H1 (cell line): Measurements from ENCODE around the gene HOXA11. TPM values are rescaled to one million over a fixed set of nuclear protein-coding genes. Genes with fewer than 3 reads are reported as not detected.

Experiments used
- BACH1 ChIP-seq: IDR thresholded peaks from 2 replicates; pipeline ENCODE4 v1.6.1; 2012; ENCODE audit warnings: low read length, improper control_type of control experiment
- EZH2 ChIP-seq: fragments of 200-600 bp; sonication (generic); IDR thresholded peaks from 2 replicates; pipeline ENCODE4 v1.7.1; 2012; ENCODE audit warnings: low read depth, mild to moderate bottlenecking, moderate library complexity, low read length, inconsistent platforms; ENCODE audit not compliant: severe bottlenecking
- polyA plus RNA-seq, 7 experiments: library from polyadenylated mRNA; depleted of rRNA in 3 of 7; stranded (reverse) in 5 of 7; unstranded in 2 of 7; fragments of >200 nt in 5 of 7; fragments of 200-250 nt in 2 of 7; gene quantifications; 1 replicate in 5 of 7; 2 replicates in 1 of 7; 4 replicates in 1 of 7; pipeline versions ENCODE4 v1.2.1 to v1.2.3, GENCODE V29; 2011 to 2013; ENCODE audit warnings: missing spikeins in 2 of 7, mixed read lengths in 2 of 7
- total RNA-seq: library from RNA; stranded (reverse); fragmentation: NEBNext Ultra II Directional; extraction: Animal tissue kit (Norgen Biotek cat#: 25700); gene quantifications from 2 replicates; pipeline ENCODE4 v1.2.1, GENCODE V29; 2021
- TF ChIP-seq, protein P1 (sequence below): fragments of 300-600 bp; sonication (generic); IDR thresholded peaks from 2 replicates; pipeline ENCODE4 v1.7.1; 2012; ENCODE audit warnings: low read length, moderate library complexity, mild to moderate bottlenecking, inconsistent platforms; ENCODE audit not compliant: insufficient replicate concordance

Gene HOXA11
- total and polyA plus RNA-seq, 2 of the 8 experiments (the other 6 are each of a cell fraction or from before 2014, with no cell fraction given), result not detected

DNA sequence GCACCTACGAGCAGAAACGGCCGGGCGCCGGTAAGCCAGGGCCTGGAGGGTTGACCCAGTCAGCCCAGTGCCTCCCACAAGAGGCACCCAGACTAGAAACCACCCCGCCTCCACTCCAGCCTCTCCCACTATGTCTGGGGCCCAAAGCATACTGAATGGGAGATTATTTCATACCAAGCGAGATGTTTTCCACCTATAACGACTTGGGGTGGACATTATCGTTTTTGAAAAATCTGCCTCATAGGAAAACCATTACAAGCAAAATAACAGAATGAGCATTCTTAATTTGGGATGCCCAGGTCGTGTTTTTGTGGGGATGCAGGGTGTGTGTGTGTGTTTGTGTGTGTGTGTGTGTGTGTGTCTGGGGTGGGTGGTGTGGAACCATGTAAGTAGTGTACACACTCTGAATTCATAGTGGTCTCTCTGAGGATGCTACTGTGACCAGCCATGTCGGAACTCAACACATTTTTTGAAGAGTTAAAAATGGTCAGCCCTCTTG is 39.1 kb downstream of the HOXA11 start (continued):
- TF ChIP-seq, protein P1, sequence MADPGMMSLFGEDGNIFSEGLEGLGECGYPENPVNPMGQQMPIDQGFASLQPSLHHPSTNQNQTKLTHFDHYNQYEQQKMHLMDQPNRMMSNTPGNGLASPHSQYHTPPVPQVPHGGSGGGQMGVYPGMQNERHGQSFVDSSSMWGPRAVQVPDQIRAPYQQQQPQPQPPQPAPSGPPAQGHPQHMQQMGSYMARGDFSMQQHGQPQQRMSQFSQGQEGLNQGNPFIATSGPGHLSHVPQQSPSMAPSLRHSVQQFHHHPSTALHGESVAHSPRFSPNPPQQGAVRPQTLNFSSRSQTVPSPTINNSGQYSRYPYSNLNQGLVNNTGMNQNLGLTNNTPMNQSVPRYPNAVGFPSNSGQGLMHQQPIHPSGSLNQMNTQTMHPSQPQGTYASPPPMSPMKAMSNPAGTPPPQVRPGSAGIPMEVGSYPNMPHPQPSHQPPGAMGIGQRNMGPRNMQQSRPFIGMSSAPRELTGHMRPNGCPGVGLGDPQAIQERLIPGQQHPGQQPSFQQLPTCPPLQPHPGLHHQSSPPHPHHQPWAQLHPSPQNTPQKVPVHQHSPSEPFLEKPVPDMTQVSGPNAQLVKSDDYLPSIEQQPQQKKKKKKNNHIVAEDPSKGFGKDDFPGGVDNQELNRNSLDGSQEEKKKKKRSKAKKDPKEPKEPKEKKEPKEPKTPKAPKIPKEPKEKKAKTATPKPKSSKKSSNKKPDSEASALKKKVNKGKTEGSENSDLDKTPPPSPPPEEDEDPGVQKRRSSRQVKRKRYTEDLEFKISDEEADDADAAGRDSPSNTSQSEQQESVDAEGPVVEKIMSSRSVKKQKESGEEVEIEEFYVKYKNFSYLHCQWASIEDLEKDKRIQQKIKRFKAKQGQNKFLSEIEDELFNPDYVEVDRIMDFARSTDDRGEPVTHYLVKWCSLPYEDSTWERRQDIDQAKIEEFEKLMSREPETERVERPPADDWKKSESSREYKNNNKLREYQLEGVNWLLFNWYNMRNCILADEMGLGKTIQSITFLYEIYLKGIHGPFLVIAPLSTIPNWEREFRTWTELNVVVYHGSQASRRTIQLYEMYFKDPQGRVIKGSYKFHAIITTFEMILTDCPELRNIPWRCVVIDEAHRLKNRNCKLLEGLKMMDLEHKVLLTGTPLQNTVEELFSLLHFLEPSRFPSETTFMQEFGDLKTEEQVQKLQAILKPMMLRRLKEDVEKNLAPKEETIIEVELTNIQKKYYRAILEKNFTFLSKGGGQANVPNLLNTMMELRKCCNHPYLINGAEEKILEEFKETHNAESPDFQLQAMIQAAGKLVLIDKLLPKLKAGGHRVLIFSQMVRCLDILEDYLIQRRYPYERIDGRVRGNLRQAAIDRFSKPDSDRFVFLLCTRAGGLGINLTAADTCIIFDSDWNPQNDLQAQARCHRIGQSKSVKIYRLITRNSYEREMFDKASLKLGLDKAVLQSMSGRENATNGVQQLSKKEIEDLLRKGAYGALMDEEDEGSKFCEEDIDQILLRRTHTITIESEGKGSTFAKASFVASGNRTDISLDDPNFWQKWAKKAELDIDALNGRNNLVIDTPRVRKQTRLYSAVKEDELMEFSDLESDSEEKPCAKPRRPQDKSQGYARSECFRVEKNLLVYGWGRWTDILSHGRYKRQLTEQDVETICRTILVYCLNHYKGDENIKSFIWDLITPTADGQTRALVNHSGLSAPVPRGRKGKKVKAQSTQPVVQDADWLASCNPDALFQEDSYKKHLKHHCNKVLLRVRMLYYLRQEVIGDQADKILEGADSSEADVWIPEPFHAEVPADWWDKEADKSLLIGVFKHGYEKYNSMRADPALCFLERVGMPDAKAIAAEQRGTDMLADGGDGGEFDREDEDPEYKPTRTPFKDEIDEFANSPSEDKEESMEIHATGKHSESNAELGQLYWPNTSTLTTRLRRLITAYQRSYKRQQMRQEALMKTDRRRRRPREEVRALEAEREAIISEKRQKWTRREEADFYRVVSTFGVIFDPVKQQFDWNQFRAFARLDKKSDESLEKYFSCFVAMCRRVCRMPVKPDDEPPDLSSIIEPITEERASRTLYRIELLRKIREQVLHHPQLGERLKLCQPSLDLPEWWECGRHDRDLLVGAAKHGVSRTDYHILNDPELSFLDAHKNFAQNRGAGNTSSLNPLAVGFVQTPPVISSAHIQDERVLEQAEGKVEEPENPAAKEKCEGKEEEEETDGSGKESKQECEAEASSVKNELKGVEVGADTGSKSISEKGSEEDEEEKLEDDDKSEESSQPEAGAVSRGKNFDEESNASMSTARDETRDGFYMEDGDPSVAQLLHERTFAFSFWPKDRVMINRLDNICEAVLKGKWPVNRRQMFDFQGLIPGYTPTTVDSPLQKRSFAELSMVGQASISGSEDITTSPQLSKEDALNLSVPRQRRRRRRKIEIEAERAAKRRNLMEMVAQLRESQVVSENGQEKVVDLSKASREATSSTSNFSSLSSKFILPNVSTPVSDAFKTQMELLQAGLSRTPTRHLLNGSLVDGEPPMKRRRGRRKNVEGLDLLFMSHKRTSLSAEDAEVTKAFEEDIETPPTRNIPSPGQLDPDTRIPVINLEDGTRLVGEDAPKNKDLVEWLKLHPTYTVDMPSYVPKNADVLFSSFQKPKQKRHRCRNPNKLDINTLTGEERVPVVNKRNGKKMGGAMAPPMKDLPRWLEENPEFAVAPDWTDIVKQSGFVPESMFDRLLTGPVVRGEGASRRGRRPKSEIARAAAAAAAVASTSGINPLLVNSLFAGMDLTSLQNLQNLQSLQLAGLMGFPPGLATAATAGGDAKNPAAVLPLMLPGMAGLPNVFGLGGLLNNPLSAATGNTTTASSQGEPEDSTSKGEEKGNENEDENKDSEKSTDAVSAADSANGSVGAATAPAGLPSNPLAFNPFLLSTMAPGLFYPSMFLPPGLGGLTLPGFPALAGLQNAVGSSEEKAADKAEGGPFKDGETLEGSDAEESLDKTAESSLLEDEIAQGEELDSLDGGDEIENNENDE, result no peak
- TF ChIP-seq EZH2, result peak; percentile 8
- TF ChIP-seq BACH1, result no peak
